Astrocyte of the cerebellum (primary cell): ENCODE measurements around the gene AXIN2.

Experiments
- DNase-seq: peaks from one replicate; pipeline ENCODE4 v3.0.0-alpha.2; 2011; ENCODE audit warnings: low read depth
- H3K4me3 ChIP-seq: 2 replicates; pipeline ENCODE4 v1.5.1; 2011; ENCODE audit warnings: mild to moderate bottlenecking, low read depth, low read length, moderate library complexity
- CTCF ChIP-seq: IDR thresholded peaks from 2 replicates; pipeline ENCODE4 v1.5.1; 2012; ENCODE audit warnings: low read length, low read depth, moderate library complexity, mild to moderate bottlenecking; ENCODE audit errors: missing control alignments
- in situ Hi-C: cut with HindIII; loops from 2 replicates; pipeline ENCODE4 v1.10.0; 2017; ENCODE audit warnings: low sequenced_read_pairs

Gene AXIN2

GRCh38 chr17:65532101-65532890, 29.2 kb downstream of the AXIN2 start:
- H3K4me3 ChIP-seq: no peak overlapping the region
- peak; percentile 0 for TF ChIP-seq CTCF
- no peak for DNase-seq
- in situ Hi-C loops: no loop called here

- in situ Hi-C loops: no loop called here
- no peak overlapping the region for H3K4me3 ChIP-seq
- no peak for DNase-seq
Observed at GRCh38 chr17:65531256-65532100, 30.0 kb downstream of the AXIN2 start.

GRCh38 chr17:65530523-65531255, 30.8 kb downstream of the AXIN2 start:
- TF ChIP-seq CTCF: no peak
- in situ Hi-C loops: no loop called here
- no peak for DNase-seq
- H3K4me3 ChIP-seq: no peak overlapping the region

More at GRCh38 chr17:65531256-65532100, 30.0 kb downstream of the AXIN2 start:
- TF ChIP-seq CTCF: peak; percentile 40

- no peak for DNase-seq
- no peak for TF ChIP-seq CTCF
- in situ Hi-C loops: no loop called here
- H3K4me3 ChIP-seq: no peak overlapping the region
Observed at GRCh38 chr17:65529761-65530522, 31.5 kb downstream of the AXIN2 start.

GRCh38 chr17:65529040-65529633, 32.3 kb downstream of the AXIN2 start:
- in situ Hi-C loops: no loop called here
- no peak overlapping the region for H3K4me3 ChIP-seq
- no peak for TF ChIP-seq CTCF
- DNase-seq: no peak
